Skeletal muscle satellite cell (primary cell): ENCODE data around the gene TDRD7. TPM values are rescaled to one million over a fixed set of nuclear protein-coding genes. Genes with fewer than 3 reads are reported as not detected.

ENCODE experiments used
- H3K27me3 ChIP-seq: 2 replicates; pipeline ENCODE4 v1.7.0; 2013; ENCODE audit warnings: low read length; ENCODE audit not compliant: control insufficient read depth, insufficient read depth
- H3K36me3 ChIP-seq: 2 replicates; pipeline ENCODE4 v1.7.0; 2013; ENCODE audit warnings: mild to moderate bottlenecking, control low read depth, low read length; ENCODE audit not compliant: insufficient read depth
- H3K4me1 ChIP-seq: 2 replicates; pipeline ENCODE4 v1.7.0; 2013; ENCODE audit warnings: low read length; ENCODE audit not compliant: control insufficient read depth, insufficient read depth
- H3K4me2 ChIP-seq: 2 replicates; pipeline ENCODE4 v1.7.0; 2013; ENCODE audit warnings: mild to moderate bottlenecking, low read length
- H3K4me3 ChIP-seq: 2 replicates; pipeline ENCODE4 v1.7.0; 2013; ENCODE audit warnings: low read length
- H3K9ac ChIP-seq: 2 replicates; pipeline ENCODE4 v1.7.0; 2013; ENCODE audit warnings: mild to moderate bottlenecking, low read depth, low read length, moderate library complexity
- H3K9me3 ChIP-seq: replicated peaks from 2 replicates; pipeline ENCODE4 v1.7.0; 2013; ENCODE audit warnings: mild to moderate bottlenecking, control low read depth, low read length
- total RNA-seq: library from RNA; depleted of rRNA; stranded (reverse); fragments of >200 nt; gene quantifications from 2 replicates; pipeline ENCODE4 v1.2.3, GENCODE V29; 2012; rRNA removed

The TDRD7 gene
- 4.6 and 5.5 TPM in 2 replicates for total RNA-seq

- H3K4me2 ChIP-seq: peak within 1 kb of the TSS; percentile 93
- H3K36me3 ChIP-seq: no peaks in the 10 kb centered on the region
- peak within 1 kb of the TSS; percentile 85 for H3K4me3 ChIP-seq
- H3K9me3 ChIP-seq: no peaks in the 10 kb centered on the region
- H3K4me1 ChIP-seq: peaks cover 6% of the 10 kb centered on the region
- H3K27me3 ChIP-seq: peaks cover 29% of the 10 kb centered on the region
- H3K9ac ChIP-seq: peak within 1 kb of the TSS; percentile 77
Observed at GRCh38 chr9:97411789-97412625, at the start of gene TDRD7. TSS of gene TDRD7 (plus strand) at chr9:97412096. CDS start at chr9:97428466, 16,370 bp downstream.

- no peak overlapping the region for H3K9ac ChIP-seq
- H3K4me2 ChIP-seq: no peak overlapping the region
- H3K4me3 ChIP-seq: no peak overlapping the region
- H3K36me3 ChIP-seq: no peaks in the 10 kb centered on the region
- H3K9me3 ChIP-seq: no peaks in the 10 kb centered on the region
- no peaks in the 10 kb centered on the region for H3K4me1 ChIP-seq
- H3K27me3 ChIP-seq: no peaks in the 10 kb centered on the region
Observed at GRCh38 chr9:97362777-97363545, 48.9 kb upstream of the TDRD7 start.

GRCh38 chr9:97363661-97364299 is 48.1 kb upstream of the TDRD7 start:
- no peaks in the 10 kb centered on the region for H3K4me1 ChIP-seq
- no peak overlapping the region for H3K4me2 ChIP-seq
- H3K27me3 ChIP-seq: no peaks in the 10 kb centered on the region
- H3K36me3 ChIP-seq: no peaks in the 10 kb centered on the region
- H3K9ac ChIP-seq: no peak overlapping the region
- no peaks in the 10 kb centered on the region for H3K9me3 ChIP-seq
- no peak overlapping the region for H3K4me3 ChIP-seq

- no peak overlapping the region for H3K4me2 ChIP-seq
- no peak overlapping the region for H3K9ac ChIP-seq
- H3K9me3 ChIP-seq: no peaks in the 10 kb centered on the region
- H3K36me3 ChIP-seq: no peaks in the 10 kb centered on the region
- no peaks in the 10 kb centered on the region for H3K27me3 ChIP-seq
- no peak overlapping the region for H3K4me3 ChIP-seq
- no peaks in the 10 kb centered on the region for H3K4me1 ChIP-seq
Observed at GRCh38 chr9:97364769-97365490, 47.0 kb upstream of the TDRD7 start.

GRCh38 chr9:97365634-97366033 is 46.3 kb upstream of the TDRD7 start:
- Histone ChIP-seq H3K4me2 (no peak overlapping the region), H3K9me3 (no peaks in the 10 kb centered on the region), H3K4me3 (no peak overlapping the region)

GRCh38 chr9:97366476-97366875 is 45.4 kb upstream of the TDRD7 start:
- H3K4me2 ChIP-seq: no peak overlapping the region
- H3K9ac ChIP-seq: no peak overlapping the region
- no peaks in the 10 kb centered on the region for H3K9me3 ChIP-seq
- H3K27me3 ChIP-seq: no peaks in the 10 kb centered on the region
- no peaks in the 10 kb centered on the region for H3K4me1 ChIP-seq
- no peak overlapping the region for H3K4me3 ChIP-seq
- H3K36me3 ChIP-seq: no peaks in the 10 kb centered on the region

More at GRCh38 chr9:97365634-97366033, 46.3 kb upstream of the TDRD7 start:
- Histone ChIP-seq H3K36me3 (no peaks in the 10 kb centered on the region), H3K4me1 (no peaks in the 10 kb centered on the region), H3K27me3 (no peaks in the 10 kb centered on the region), H3K9ac (no peak overlapping the region)

- Histone ChIP-seq H3K27me3 (no peaks in the 10 kb centered on the region), H3K4me2 (no peak overlapping the region), H3K9ac (no peak overlapping the region), H3K9me3 (no peaks in the 10 kb centered on the region), H3K36me3 (no peaks in the 10 kb centered on the region), H3K4me1 (no peaks in the 10 kb centered on the region), H3K4me3 (no peak overlapping the region)
Observed at GRCh38 chr9:97366889-97367288, 45.0 kb upstream of the TDRD7 start.

GRCh38 chr9:97367729-97368128 is 44.2 kb upstream of the TDRD7 start:
- H3K9ac ChIP-seq: no peak overlapping the region
- H3K9me3 ChIP-seq: no peaks in the 10 kb centered on the region
- H3K4me2 ChIP-seq: no peak overlapping the region
- H3K4me3 ChIP-seq: no peak overlapping the region
- H3K27me3 ChIP-seq: no peaks in the 10 kb centered on the region
- H3K4me1 ChIP-seq: no peaks in the 10 kb centered on the region
- H3K36me3 ChIP-seq: no peaks in the 10 kb centered on the region

- no peaks in the 10 kb centered on the region for H3K4me1 ChIP-seq
- H3K36me3 ChIP-seq: no peaks in the 10 kb centered on the region
- no peaks in the 10 kb centered on the region for H3K27me3 ChIP-seq
- H3K9me3 ChIP-seq: no peaks in the 10 kb centered on the region
- no peak overlapping the region for H3K4me3 ChIP-seq
- H3K4me2 ChIP-seq: no peak overlapping the region
- H3K9ac ChIP-seq: no peak overlapping the region
Observed at GRCh38 chr9:97368964-97369363, 42.9 kb upstream of the TDRD7 start.

GRCh38 chr9:97372580-97372979 is 39.3 kb upstream of the TDRD7 start:
- Histone ChIP-seq H3K36me3 (no peaks in the 10 kb centered on the region), H3K4me2 (no peak overlapping the region), H3K9me3 (no peaks in the 10 kb centered on the region), H3K9ac (no peak overlapping the region), H3K4me3 (no peak overlapping the region), H3K4me1 (no peaks in the 10 kb centered on the region), H3K27me3 (no peaks in the 10 kb centered on the region)

- Histone ChIP-seq H3K36me3 (no peaks in the 10 kb centered on the region), H3K4me3 (no peak overlapping the region), H3K9me3 (no peaks in the 10 kb centered on the region), H3K27me3 (no peaks in the 10 kb centered on the region), H3K4me1 (no peaks in the 10 kb centered on the region), H3K4me2 (no peak overlapping the region), H3K9ac (no peak overlapping the region)
Observed at GRCh38 chr9:97373331-97373730, 38.6 kb upstream of the TDRD7 start.
